Lower leg skin (tissue), 3 donors: ENCODE measurements around the gene RPS16.
"Not testable (repeated sequence)": the region's sequence is repeated elsewhere in the genome, so short reads cannot be mapped to it uniquely, and the experiment has no call there.

ENCODE experiments used
- CTCF ChIP-seq, 3 donors: fragments of 450-650 bp; IDR thresholded peaks; one replicate each; pipeline ENCODE4 v1.5.1; 2016; ENCODE audit warnings: antibody characterized with exemption in 3 of 3, mild to moderate bottlenecking in 3 of 3, moderate library complexity in 2 of 3
- POLR2A ChIP-seq, 2 donors: fragments of 450-650 bp; IDR thresholded peaks; one replicate each; pipeline ENCODE4 v1.6.1; 2016 to 2017; ENCODE audit warnings: antibody characterized with exemption in 2 of 2, mild to moderate bottlenecking in 1 of 2, moderate library complexity in 1 of 2

GRCh38 chr19:39451257-39451656 is 15.5 kb upstream of the RPS16 start:
- not testable (repeated sequence) for TF ChIP-seq CTCF, POLR2A (IDR thresholded peaks at IDR 0.05)
